H9 (cell line): ENCODE data around the gene ERBIN. TPM values are rescaled to one million over a fixed set of nuclear protein-coding genes. Genes with fewer than 3 reads are reported as not detected.

ENCODE experiments used
- DNase-seq: peaks from one replicate; pipeline ENCODE4 v3.0.0-alpha.2; 2017
- H2AFZ ChIP-seq: one replicate; pipeline ENCODE4 v1.6.1; 2013; ENCODE audit warnings: mild to moderate bottlenecking, low read length, control low read depth, moderate library complexity
- H2AK5ac ChIP-seq: 2 replicates; pipeline ENCODE4 v1.6.1; 2013; ENCODE audit warnings: low read length, control low read depth, mixed read lengths; ENCODE audit not compliant: insufficient read length
- H2BK120ac ChIP-seq: one replicate; pipeline ENCODE4 v1.6.1; 2013; ENCODE audit warnings: low read depth, mild to moderate bottlenecking, low read length, control low read depth, inconsistent platforms; ENCODE audit not compliant: poor library complexity, severe bottlenecking
- H2BK12ac ChIP-seq: 2 replicates; pipeline ENCODE4 v1.6.1; 2013; ENCODE audit warnings: low read length, control low read depth, mixed read lengths, low read depth; ENCODE audit not compliant: insufficient read length
- H2BK15ac ChIP-seq: 2 replicates; pipeline ENCODE4 v1.6.1; 2013; ENCODE audit warnings: low read depth, low read length, control low read depth
- H2BK20ac ChIP-seq: one replicate; pipeline ENCODE4 v1.6.1; 2013; ENCODE audit warnings: low read depth, mild to moderate bottlenecking, low read length, control low read depth, inconsistent platforms; ENCODE audit not compliant: poor library complexity, severe bottlenecking
- H2BK5ac ChIP-seq: 2 replicates; pipeline ENCODE4 v1.6.1; 2013; ENCODE audit warnings: low read length, control low read depth, mixed read lengths; ENCODE audit not compliant: insufficient read length
- H3K14ac ChIP-seq: 2 replicates; pipeline ENCODE4 v1.6.1; 2013; ENCODE audit warnings: low read length, control low read depth; ENCODE audit not compliant: insufficient read depth
- H3K18ac ChIP-seq: 2 replicates; pipeline ENCODE4 v1.6.1; 2013; ENCODE audit warnings: low read depth, mild to moderate bottlenecking, mixed read lengths, low read length, control low read depth; ENCODE audit not compliant: insufficient read length
- H3K23ac ChIP-seq: 2 replicates; pipeline ENCODE4 v1.6.1; 2013; ENCODE audit warnings: low read length, control low read depth, mixed read lengths, low read depth; ENCODE audit not compliant: insufficient read length
- H3K23me2 ChIP-seq: 2 replicates; pipeline ENCODE4 v1.6.1; 2013; ENCODE audit warnings: low read depth, mild to moderate bottlenecking, mixed read lengths, low read length, control low read depth; ENCODE audit not compliant: insufficient read length, poor library complexity, severe bottlenecking
- H3K27ac ChIP-seq: 2 replicates; pipeline ENCODE4 v1.5.1; 2013; ENCODE audit warnings: low read length, control low read depth, mixed read lengths, low read depth; ENCODE audit not compliant: insufficient read length
- H3K27me3 ChIP-seq: 2 replicates; pipeline ENCODE4 v1.6.1; 2013; ENCODE audit warnings: low read length, control low read depth, inconsistent platforms; ENCODE audit not compliant: insufficient read depth
- H3K4ac ChIP-seq: 2 replicates; pipeline ENCODE4 v1.6.1; 2013; ENCODE audit warnings: low read depth, mild to moderate bottlenecking, control low read depth, inconsistent platforms, low read length, moderate library complexity
- H3K4me1 ChIP-seq: 2 replicates; pipeline ENCODE4 v1.6.1; 2013; ENCODE audit warnings: low read length, control low read depth, inconsistent platforms; ENCODE audit not compliant: insufficient read depth
- H3K4me2 ChIP-seq: 2 replicates; pipeline ENCODE4 v1.6.1; 2013; ENCODE audit warnings: low read length, control low read depth, mixed read lengths; ENCODE audit not compliant: insufficient read length, insufficient read depth
- H3K56ac ChIP-seq: 2 replicates; pipeline ENCODE4 v1.6.1; 2013; ENCODE audit warnings: low read depth, mild to moderate bottlenecking, mixed read lengths, low read length, control low read depth; ENCODE audit not compliant: insufficient read length
- H3K79me1 ChIP-seq: 2 replicates; pipeline ENCODE4 v1.6.1; 2013; ENCODE audit warnings: low read depth, mild to moderate bottlenecking, moderate library complexity, low read length, control low read depth, inconsistent platforms; ENCODE audit not compliant: insufficient read depth, poor library complexity, severe bottlenecking
- H3K79me2 ChIP-seq: 2 replicates; pipeline ENCODE4 v1.6.1; 2013; ENCODE audit warnings: low read length, control low read depth, inconsistent platforms; ENCODE audit not compliant: insufficient read depth
- H3K9ac ChIP-seq: 2 replicates; pipeline ENCODE4 v1.6.1; 2013; ENCODE audit warnings: low read length, control low read depth, mixed read lengths; ENCODE audit not compliant: insufficient read length; ENCODE audit errors: extremely low read depth
- H3K9me3 ChIP-seq: one replicate; pipeline ENCODE4 v1.6.1; 2013; ENCODE audit warnings: low read depth, low read length, inconsistent platforms; ENCODE audit not compliant: control insufficient read depth
- H3T11ph ChIP-seq: one replicate; pipeline ENCODE4 v1.6.1; 2013; ENCODE audit warnings: mild to moderate bottlenecking, low read length, control low read depth, inconsistent platforms
- H4K20me1 ChIP-seq: one replicate; pipeline ENCODE4 v1.6.1; 2013; ENCODE audit not compliant: control insufficient read depth, insufficient read length, insufficient read depth
- H4K5ac ChIP-seq: 2 replicates; pipeline ENCODE4 v1.6.1; 2013; ENCODE audit warnings: low read depth, mild to moderate bottlenecking, mixed read lengths, low read length, control low read depth; ENCODE audit not compliant: insufficient read length
- H4K8ac ChIP-seq: replicated peaks from 2 replicates; pipeline ENCODE4 v1.6.1; 2013; ENCODE audit warnings: low read length, control low read depth, mixed read lengths, low read depth; ENCODE audit not compliant: insufficient read length
- H4K91ac ChIP-seq: 2 replicates; pipeline ENCODE4 v1.6.1; 2013; ENCODE audit warnings: low read depth, mild to moderate bottlenecking, moderate library complexity, mixed read lengths, low read length, control low read depth; ENCODE audit not compliant: insufficient read length
- H3K27ac Mint-ChIP-seq, 3 experiments: 2 replicates in 2 of 3; 3 replicates in 1 of 3; pipeline ENCODE4 v1.8.0; 2020 to 2021; ENCODE audit warnings: mixed read lengths in 3 of 3, mild to moderate bottlenecking in 1 of 3, moderate library complexity in 1 of 3
- H3K27me3 Mint-ChIP-seq: 2 replicates; pipeline ENCODE4 v1.8.0; 2021; ENCODE audit warnings: low read depth, mild to moderate bottlenecking, moderate library complexity, mixed read lengths
- H3K36me3 Mint-ChIP-seq, 3 experiments: 2 replicates in 2 of 3; 3 replicates in 1 of 3; pipeline ENCODE4 v1.8.0; 2020 to 2021; ENCODE audit warnings: low read depth in 3 of 3, mixed read lengths in 3 of 3; ENCODE audit not compliant: insufficient read depth in 1 of 3
- H3K4me1 Mint-ChIP-seq, 2 experiments: 2 replicates each; pipeline ENCODE4 v1.8.0; 2020; ENCODE audit warnings: mixed read lengths in 2 of 2
- H3K4me3 Mint-ChIP-seq, 2 experiments: 2 replicates in 1 of 2; 3 replicates in 1 of 2; pipeline ENCODE4 v1.8.0; 2020 to 2021; ENCODE audit warnings: mild to moderate bottlenecking in 2 of 2, mixed read lengths in 2 of 2, moderate library complexity in 1 of 2
- H3K9me3 Mint-ChIP-seq, 2 experiments: 2 replicates in 1 of 2; 3 replicates in 1 of 2; pipeline ENCODE4 v1.8.0; 2020; ENCODE audit warnings: mild to moderate bottlenecking in 2 of 2, mixed read lengths in 2 of 2, moderate library complexity in 1 of 2
- CTCF ChIP-seq: fragments of 200-600 bp; sonication (generic); conservative IDR thresholded peaks from 3 replicates; pipeline ENCODE4 v1.8.0; 2021; ENCODE audit warnings: antibody characterized with exemption, mild to moderate bottlenecking
- WGBS: extraction: QIAGEN DNeasy Blood & Tissue Kit; methylation state at CpG from one replicate; pipeline ENCODE4 v1.1.7; 2013; ENCODE audit warnings: missing lambda C conversion rate, low lambda C conversion rate, mixed read lengths; ENCODE audit not compliant: insufficient read length; ENCODE audit errors: extremely low coverage; 5-methylcytosine and 5-hydroxymethylcytosine counted together
- total RNA-seq: library from RNA; stranded (reverse); gene quantifications from 2 replicates; pipeline ENCODE4 v1.2.1, GENCODE V29; 2021

The ERBIN gene
- total RNA-seq, 1 experiment from 2014 or later = 42.9 TPM

GRCh38 chr5:66130493-66130892, 204.1 kb downstream of the ERBIN start:
- no peaks in the 10 kb centered on the region for H3K4me1 ChIP-seq

More at GRCh38 chr5:66130493-66130892, 204.1 kb downstream of the ERBIN start:
- H3K4ac ChIP-seq = no peak overlapping the region
- Mint-ChIP-seq H3K9me3 (peaks cover 3 to 6% of the 10 kb centered on the region in 2 experiments; a peak in 3 of 5 replicates), H3K4me1 (peaks cover 6 to 7% of the 10 kb centered on the region in 2 experiments), H3K27ac (no peak overlapping the region; a peak in 1 of 7 replicates), H3K36me3 (0 out of 7 replicates have a peak, but pooled peaks cover 0 to 2% (median 0%) of the 10 kb centered on the region in 3 experiments), H3K4me3 (no peak overlapping the region), H3K27me3 (no peaks in the 10 kb centered on the region)
- H4K91ac ChIP-seq = no peak overlapping the region
- H2AFZ ChIP-seq = no peak overlapping the region
- no peaks in the 10 kb centered on the region for H3K27me3 ChIP-seq
- H3K79me2 ChIP-seq = no peaks in the 10 kb centered on the region
- H3T11ph ChIP-seq = no peak overlapping the region
- WGBS = no CpG with 5 or more reads among the region's 1 CpG
- no peak overlapping the region for H3K23ac ChIP-seq
- no peak overlapping the region for H3K27ac ChIP-seq
- H4K5ac ChIP-seq = no peak overlapping the region
- no peak overlapping the region for H2BK5ac ChIP-seq
- H2BK15ac ChIP-seq = no peak overlapping the region
- DNase-seq = no peak
- H3K9me3 ChIP-seq = no peaks in the 10 kb centered on the region
- H2BK20ac ChIP-seq = no peak overlapping the region
- H2AK5ac ChIP-seq = no peak overlapping the region
- H4K20me1 ChIP-seq = no peaks in the 10 kb centered on the region
- H3K18ac ChIP-seq = no peak overlapping the region
- H2BK12ac ChIP-seq = no peak overlapping the region
- H3K23me2 ChIP-seq = no peaks in the 10 kb centered on the region
- no peak overlapping the region for H3K56ac ChIP-seq
- H3K14ac ChIP-seq = no peak overlapping the region
- no peak overlapping the region for H3K4me2 ChIP-seq
- no peaks in the 10 kb centered on the region for H3K79me1 ChIP-seq
- no peak overlapping the region for H2BK120ac ChIP-seq
- no peak overlapping the region for H3K9ac ChIP-seq
- TF ChIP-seq CTCF = no peak
- no peak overlapping the region for H4K8ac ChIP-seq

Other genes starting within 250 kb of the ERBIN start
- gene SGTB, start 204.5 kb upstream of the ERBIN start, total RNA-seq = 18.7 and 19.6 TPM in 2 replicates
- gene NLN, start 204.4 kb upstream of the ERBIN start, total RNA-seq = 126 and 137 TPM in 2 replicates
- gene SREK1, start 217.7 kb downstream of the ERBIN start, total RNA-seq = 52.2 and 59.6 TPM in 2 replicates